AG10803 (cell line): ENCODE data around the gene PRR14.
"Not testable (repeated sequence)": the region's sequence is repeated elsewhere in the genome, so short reads cannot be mapped to it uniquely, and the experiment has no call there.

Experiments used
- DNase-seq: peaks from one replicate; pipeline ENCODE4 v3.0.0; 2010; ENCODE audit warnings: low read depth
- H3K4me3 ChIP-seq: 2 replicates; pipeline ENCODE4 v1.5.1; 2011; ENCODE audit warnings: mild to moderate bottlenecking, low read length, control low read depth
- CTCF ChIP-seq: conservative IDR thresholded peaks from 2 replicates; pipeline ENCODE4 v1.5.1; 2011; ENCODE audit warnings: mild to moderate bottlenecking, low read length, control low read depth, inconsistent platforms

Gene PRR14

DNA sequence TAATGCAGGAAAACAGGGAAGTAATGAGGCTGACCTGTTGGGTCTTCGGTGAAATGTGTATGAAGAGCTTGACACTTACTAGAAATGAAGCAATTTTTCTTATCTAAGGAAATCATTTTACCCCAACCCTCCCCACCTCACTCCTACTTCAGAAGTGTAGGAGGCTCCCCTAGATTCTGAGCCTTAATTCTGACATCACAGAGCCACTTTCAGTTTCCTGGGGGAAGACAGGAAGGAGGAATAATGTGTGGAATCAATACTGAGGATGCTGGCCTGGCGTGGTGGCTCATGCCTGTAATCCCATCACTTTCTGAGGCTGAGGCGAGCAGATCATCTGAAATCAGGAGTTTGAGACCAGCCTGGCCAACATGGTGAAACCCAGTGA, 27.8 kb downstream of the PRR14 start:
- H3K4me3 ChIP-seq = no peak overlapping the region
- TF ChIP-seq CTCF = no peak
- DNase-seq = no peak

GRCh38 chr16:30680326-30680725, 29.6 kb downstream of the PRR14 start:
- TF ChIP-seq CTCF = no peak

DNA sequence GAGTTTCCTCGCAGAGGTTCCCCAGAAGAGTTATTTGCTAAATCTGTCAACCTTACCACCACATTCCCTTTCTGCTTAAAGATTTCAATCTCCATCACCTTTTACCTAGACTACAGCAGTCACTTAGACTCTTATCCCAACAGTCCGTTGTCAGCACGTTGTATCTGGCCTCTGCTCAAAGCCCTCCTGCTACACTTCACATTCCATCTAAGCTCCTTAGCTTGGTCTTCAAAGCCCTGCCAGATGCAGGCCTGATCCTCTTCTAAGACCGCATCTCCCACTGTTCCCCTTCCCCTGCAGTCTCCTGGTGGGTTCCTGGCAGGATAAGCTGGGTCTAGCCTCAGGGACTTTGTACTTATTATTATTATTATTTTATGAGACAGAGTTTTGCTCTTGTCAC, 37.9 kb downstream of the PRR14 start:
- DNase-seq = no peak
- H3K4me3 ChIP-seq = no peak overlapping the region
- TF ChIP-seq CTCF = no peak

More at GRCh38 chr16:30680326-30680725, 29.6 kb downstream of the PRR14 start:
- H3K4me3 ChIP-seq = no peak overlapping the region
- no peak for DNase-seq

DNA sequence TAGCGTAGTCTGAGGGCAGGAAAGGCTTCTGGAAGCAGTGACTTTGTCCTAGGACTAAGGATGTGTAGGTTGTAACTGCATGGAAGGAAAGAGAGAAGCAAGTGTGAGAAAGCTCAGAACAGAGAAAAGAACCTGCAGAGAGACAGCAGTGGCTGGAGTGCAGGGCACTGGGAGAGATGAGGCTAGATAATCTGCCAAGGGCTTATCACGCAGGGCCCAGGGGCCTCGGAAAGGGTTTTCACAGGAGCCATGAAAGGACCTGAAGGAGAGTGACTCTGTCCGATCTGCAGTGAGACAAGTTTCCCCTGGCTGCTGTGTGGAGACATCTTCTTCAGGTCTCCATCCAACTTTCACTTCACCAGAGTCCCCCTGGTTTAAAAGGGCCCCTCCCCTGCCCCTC, 41.1 kb downstream of the PRR14 start:
- no peak for TF ChIP-seq CTCF
- DNase-seq = no peak
- no peak overlapping the region for H3K4me3 ChIP-seq

DNA sequence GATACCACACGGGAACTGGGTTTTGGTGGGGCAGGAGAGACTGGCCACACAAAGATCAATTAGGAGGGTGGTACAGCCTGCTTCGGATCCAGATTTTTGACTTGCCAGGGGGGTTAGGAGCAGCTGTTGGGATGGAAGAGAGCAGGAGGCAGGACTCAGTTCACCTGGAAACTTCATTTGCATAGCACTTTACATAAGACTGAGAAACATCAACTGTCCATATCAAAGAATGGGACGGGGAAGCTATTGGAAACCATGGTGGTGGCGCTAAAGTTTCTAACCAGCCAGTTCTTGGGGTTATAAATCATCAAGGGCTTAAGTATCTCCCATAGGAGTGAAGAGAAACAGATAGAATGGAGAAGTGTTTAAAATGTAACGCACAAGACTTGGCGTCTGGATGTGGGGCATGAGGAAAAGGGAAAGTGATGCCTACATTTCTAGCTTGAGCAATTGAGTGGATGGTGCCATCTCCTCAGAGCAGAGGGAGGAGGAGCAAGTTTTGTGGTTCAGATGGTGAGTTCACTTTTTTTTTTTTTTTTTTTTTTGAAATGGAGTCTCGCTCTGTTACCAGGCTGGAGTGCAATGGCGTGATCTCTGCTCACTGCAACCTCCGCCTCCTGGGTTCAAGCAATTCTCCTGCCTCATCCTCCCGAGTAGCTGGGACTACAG, 41.8 kb downstream of the PRR14 start:
- no peak for DNase-seq
- H3K4me3 ChIP-seq = no peak overlapping the region
- TF ChIP-seq CTCF = no peak

- no peak for TF ChIP-seq CTCF
- H3K4me3 ChIP-seq = no peak overlapping the region
- DNase-seq = no peak
These were observed 44.4 kb downstream of the PRR14 start for GRCh38 chr16:30694926-30695693.

- not testable (repeated sequence) for H3K4me3 ChIP-seq, DNase-seq
These were observed 45.9 kb downstream of the PRR14 start for GRCh38 chr16:30696646-30697045.
